Measurements from ENCODE around the gene BRIP1.
"Not testable (repeated sequence)": the region's sequence is repeated elsewhere in the genome, so short reads cannot be mapped to it uniquely, and the experiment has no call there.

BRIP1 gene

GRCh38 chr17:61686113-61686512 lies 177.2 kb downstream of the BRIP1 start:
- DNase-seq, result no peak

GRCh38 chr17:61684818-61685217 lies 178.5 kb downstream of the BRIP1 start:
- DNase-seq, result no peak

- no peak for DNase-seq
Observed at GRCh38 chr17:61684172-61684571, 179.2 kb downstream of the BRIP1 start.

- no peak for DNase-seq
Observed at GRCh38 chr17:61683466-61683865, 179.9 kb downstream of the BRIP1 start.

- DNase-seq, result no peak
Observed at GRCh38 chr17:61680921-61681320, 182.4 kb downstream of the BRIP1 start.

- DNase-seq, result no peak
Observed at GRCh38 chr17:61678339-61678738, 185.0 kb downstream of the BRIP1 start.

GRCh38 chr17:61677150-61677811 lies 186.0 kb downstream of the BRIP1 start:
- DNase-seq, result not testable (repeated sequence)

GRCh38 chr17:61676522-61676921 lies 186.8 kb downstream of the BRIP1 start:
- not testable (repeated sequence) for DNase-seq

GRCh38 chr17:61674609-61675008 lies 188.7 kb downstream of the BRIP1 start:
- not testable (repeated sequence) for DNase-seq

GRCh38 chr17:61673019-61673897 lies 190.1 kb downstream of the BRIP1 start:
- DNase-seq, result not testable (repeated sequence)

GRCh38 chr17:61672140-61672539 lies 191.2 kb downstream of the BRIP1 start:
- no peak for DNase-seq

- no peak for DNase-seq
Observed at GRCh38 chr17:61670691-61671090, 192.6 kb downstream of the BRIP1 start.

GRCh38 chr17:61669522-61669921 lies 193.8 kb downstream of the BRIP1 start:
- DNase-seq, result no peak

GRCh38 chr17:61668486-61668885 lies 194.8 kb downstream of the BRIP1 start:
- no peak for DNase-seq

GRCh38 chr17:61666406-61667088 lies 196.8 kb downstream of the BRIP1 start:
- not testable (repeated sequence) for DNase-seq

- no peak for DNase-seq
Observed at GRCh38 chr17:61663310-61663709, 200.0 kb downstream of the BRIP1 start.

- DNase-seq, result no peak
Observed at GRCh38 chr17:61662741-61663140, 200.6 kb downstream of the BRIP1 start.

- DNase-seq, result no peak
Observed at GRCh38 chr17:61662186-61662585, 201.1 kb downstream of the BRIP1 start.

- DNase-seq, result no peak
Observed at GRCh38 chr17:61660746-61661485, 202.4 kb downstream of the BRIP1 start.

- no peak for DNase-seq
Observed at GRCh38 chr17:61659437-61659836, 203.9 kb downstream of the BRIP1 start.

GRCh38 chr17:61658183-61658582 lies 205.1 kb downstream of the BRIP1 start:
- DNase-seq, result no peak

- DNase-seq, result no peak
Observed at GRCh38 chr17:61657338-61657737, 206.0 kb downstream of the BRIP1 start.

- DNase-seq, result no peak
Observed at GRCh38 chr17:61656721-61657217, 206.6 kb downstream of the BRIP1 start.
